GM10248 (cell line): Measurements from ENCODE around the gene USP10.

Source experiments
- CTCF ChIA-PET: fragments of 300-600 bp; sonication (Branson Sonifier 250); formaldehyde crosslinking; extraction: SDS; loops from one replicate; lab custom pipeline; 2021; ENCODE audit warnings: antibody characterized with exemption; lab: Yijun Ruan, JAX
- POLR2A ChIA-PET: fragments of 350-650 bp; sonication (Branson Sonifier 250); formaldehyde crosslinking; extraction: SDS; loops from one replicate; lab custom pipeline; 2020; ENCODE audit warnings: antibody characterized with exemption; lab: Yijun Ruan, JAX
- DNase-seq: peaks from one replicate; pipeline ENCODE4 v3.0.0; 2012; ENCODE audit errors: extremely low spot score
- TF ChIP-seq, protein P1 (sequence below): IDR thresholded peaks from 2 replicates; pipeline ENCODE4 v1.5.1; 2012; ENCODE audit warnings: mild to moderate bottlenecking, low read depth; ENCODE audit errors: extremely low read depth, missing control alignments, control extremely low read depth

USP10 gene

DNA sequence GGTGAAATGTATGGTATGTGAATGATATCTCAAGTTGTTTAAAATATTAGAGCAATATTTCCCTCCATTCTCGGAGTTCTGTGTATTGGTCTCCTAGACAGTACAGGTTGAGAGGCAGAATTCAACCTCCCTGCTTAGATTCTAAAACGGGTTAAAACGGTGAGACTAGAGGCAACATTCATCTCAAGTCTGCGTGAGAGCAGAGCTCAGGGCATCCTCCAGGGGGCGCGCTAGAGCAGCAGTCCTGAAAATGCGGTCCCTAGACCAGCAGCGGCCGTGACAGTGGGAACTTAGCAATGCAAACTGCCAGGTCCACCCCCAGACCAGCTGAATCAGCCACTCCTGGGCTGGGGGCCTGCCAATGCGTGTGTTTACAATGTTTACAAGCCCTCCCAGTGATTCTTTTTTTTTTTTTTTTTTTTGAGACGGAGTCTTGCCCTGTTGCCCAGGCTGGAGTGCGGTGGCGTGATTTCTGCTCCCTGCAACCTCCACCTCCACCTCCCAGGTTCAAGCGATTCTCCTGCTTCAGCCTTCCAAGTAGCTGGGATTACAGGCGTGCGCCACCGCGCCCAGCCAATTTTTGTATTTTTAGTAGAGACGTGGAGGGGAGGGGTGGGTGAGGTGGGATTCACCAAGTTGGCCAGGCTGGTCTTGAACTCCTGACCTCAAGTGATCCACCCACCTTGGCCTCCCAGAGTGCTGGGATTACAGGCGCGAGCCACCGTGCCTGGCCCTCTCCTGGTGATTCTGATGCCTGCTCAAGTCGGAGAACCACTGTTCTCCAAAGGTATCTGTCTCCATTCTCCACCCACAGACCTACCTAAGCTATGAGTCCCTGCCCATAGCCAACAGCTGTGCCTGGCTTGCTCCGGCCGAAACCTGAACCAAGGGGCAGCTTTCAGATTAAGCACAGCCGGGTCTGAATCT lies 27.3 kb upstream of the USP10 start:
- POLR2A ChIA-PET: interaction anchor here (0.5 kb wide), 1 partner anchor 10 kb away, joined by 3 read pairs; no protein-coding TSS in a partner anchor
- CTCF ChIA-PET: interaction anchor here (0.8 to 4.7 kb wide), 39 partner anchors 9 to 485 kb away, joined by 3 to 63 read pairs (median 7); partner anchors contain the start of gene KLHL36
- DNase-seq: peak; percentile 89
- TF ChIP-seq, protein P1, sequence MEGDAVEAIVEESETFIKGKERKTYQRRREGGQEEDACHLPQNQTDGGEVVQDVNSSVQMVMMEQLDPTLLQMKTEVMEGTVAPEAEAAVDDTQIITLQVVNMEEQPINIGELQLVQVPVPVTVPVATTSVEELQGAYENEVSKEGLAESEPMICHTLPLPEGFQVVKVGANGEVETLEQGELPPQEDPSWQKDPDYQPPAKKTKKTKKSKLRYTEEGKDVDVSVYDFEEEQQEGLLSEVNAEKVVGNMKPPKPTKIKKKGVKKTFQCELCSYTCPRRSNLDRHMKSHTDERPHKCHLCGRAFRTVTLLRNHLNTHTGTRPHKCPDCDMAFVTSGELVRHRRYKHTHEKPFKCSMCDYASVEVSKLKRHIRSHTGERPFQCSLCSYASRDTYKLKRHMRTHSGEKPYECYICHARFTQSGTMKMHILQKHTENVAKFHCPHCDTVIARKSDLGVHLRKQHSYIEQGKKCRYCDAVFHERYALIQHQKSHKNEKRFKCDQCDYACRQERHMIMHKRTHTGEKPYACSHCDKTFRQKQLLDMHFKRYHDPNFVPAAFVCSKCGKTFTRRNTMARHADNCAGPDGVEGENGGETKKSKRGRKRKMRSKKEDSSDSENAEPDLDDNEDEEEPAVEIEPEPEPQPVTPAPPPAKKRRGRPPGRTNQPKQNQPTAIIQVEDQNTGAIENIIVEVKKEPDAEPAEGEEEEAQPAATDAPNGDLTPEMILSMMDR: peak; percentile 92

DNA sequence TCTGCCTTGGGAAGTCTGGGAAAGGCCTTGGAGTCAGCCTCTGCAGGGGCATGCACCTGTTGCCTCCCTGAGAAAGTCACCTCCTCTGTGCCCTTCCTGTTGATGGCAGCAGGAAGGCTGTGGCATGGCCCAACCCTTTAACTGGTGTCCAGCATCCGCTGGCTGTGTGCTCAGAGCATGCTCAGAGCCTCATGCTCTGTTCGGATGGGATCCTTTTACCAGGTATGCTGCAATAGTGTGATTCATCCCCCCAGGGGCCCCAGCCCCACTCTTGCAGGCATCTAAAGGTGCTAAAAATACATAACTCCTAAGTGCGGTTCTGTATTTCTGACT lies 26.6 kb upstream of the USP10 start:
- TF ChIP-seq, protein P1: no peak
- no peak for DNase-seq
- ChIA-PET POLR2A (no interaction called here), CTCF (interaction anchor here (1.1 to 4.7 kb wide), 18 partner anchors 8 to 76 kb away, joined by 3 to 63 read pairs (median 15); partner anchors contain the start of gene KLHL36)

DNA sequence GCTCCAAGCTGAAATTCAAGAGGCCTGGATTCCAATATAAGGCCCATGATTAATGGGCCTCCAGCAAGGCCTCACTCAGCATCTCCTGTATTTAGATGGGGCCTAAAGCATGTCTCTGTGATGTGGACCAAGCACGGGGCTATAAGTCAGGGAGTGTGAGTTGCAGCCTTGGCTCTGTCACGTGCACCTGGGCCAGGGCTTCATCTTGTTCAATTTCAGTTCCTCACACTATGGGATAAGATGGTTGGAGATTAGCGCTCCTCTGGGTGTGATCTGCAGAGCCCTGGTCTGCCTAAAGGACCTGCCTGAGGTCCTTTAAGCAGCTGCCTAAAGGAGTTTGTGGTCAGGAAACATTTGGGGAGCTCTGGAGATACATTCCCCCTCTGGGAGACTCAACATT lies 26.2 kb upstream of the USP10 start:
- TF ChIP-seq, protein P1: no peak
- ChIA-PET CTCF (interaction anchor here (1.1 to 4.7 kb wide), 16 partner anchors 8 to 66 kb away, joined by 3 to 63 read pairs (median 16); partner anchors contain the start of gene KLHL36), POLR2A (no interaction called here)
- DNase-seq: no peak

DNA sequence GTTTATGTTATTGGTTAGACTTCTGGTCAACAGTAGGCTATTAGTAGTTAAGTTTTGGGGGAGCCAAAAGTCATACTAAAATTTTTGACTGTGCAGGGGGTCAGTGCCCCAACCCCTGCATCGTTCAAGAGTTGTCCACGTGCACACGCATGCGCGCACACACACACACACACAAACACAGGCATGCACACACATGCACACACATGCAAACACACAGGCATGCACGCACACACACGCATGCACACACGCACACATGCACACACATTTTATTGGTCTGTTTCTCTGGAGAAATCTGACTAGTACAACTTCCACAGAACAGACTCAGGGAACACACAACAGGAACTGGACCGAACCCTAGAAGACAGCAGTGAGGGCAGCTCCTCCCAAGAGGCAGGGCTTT lies 24.4 kb upstream of the USP10 start:
- TF ChIP-seq, protein P1: no peak
- no peak for DNase-seq
- POLR2A ChIA-PET: no interaction called here
- CTCF ChIA-PET: interaction anchor here (4.2 kb wide), 1 partner anchor 64 kb away, joined by 45 read pairs; no protein-coding TSS in a partner anchor

DNA sequence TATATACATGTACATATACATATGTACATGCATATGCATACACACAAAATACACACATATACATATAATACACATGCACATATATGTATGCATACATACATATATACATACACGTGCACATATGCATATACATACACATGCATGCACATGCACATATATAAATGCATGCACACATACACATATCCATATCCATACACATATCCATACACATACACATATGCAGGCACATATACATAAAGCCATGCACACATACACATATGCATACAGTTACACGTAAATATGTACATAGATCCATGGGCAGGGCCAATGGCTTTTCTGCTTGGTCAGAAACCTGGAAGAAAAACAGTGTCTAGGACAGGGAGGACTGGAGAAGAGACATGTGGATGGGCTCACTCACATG lies 23.9 kb upstream of the USP10 start:
- CTCF ChIA-PET: no interaction called here
- no peak for DNase-seq
- TF ChIP-seq, protein P1: no peak
- POLR2A ChIA-PET: no interaction called here

DNA sequence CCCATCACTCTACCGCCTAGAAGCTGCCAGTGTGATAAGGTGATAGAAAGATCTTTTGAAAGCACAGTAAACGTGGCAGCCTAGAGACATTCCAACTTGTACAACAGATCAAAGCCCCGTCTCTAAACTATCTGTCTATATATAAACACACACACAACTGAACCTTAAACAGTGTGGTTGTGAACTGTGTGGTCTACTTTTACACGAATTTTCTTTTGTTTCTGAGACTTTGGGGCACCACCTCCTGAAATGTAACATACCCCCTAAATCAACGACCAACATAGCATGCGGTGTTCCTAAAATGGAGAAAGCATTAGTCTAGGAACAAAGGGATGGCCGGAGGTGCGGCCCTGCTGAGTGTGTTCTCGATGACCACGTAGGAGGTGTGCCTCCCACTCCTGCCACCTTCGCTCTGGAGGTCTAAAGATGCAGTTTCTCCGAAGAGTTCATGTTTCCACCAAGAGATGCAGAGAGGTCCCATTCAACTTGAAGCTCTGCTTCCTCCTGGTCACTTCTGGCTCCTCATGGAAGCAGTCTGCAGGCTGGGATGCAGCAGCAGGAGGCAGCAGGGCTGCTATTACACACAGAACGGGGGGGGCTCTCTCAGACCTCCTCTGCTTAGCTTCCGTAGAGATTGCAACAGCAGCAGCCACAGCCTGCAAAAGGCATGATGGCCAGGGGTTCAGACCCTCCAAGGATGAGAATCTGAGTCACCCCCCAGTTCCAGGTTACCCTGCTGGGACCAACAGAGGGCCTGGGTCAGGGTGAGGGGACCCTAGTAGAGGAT lies 22.6 kb upstream of the USP10 start:
- POLR2A ChIA-PET: no interaction called here
- TF ChIP-seq, protein P1: no peak
- no peak for DNase-seq
- CTCF ChIA-PET: interaction anchor here (0.7 to 1.9 kb wide), 5 partner anchors 12 to 79 kb away, joined by 3 to 8 read pairs (median 4); no protein-coding TSS in a partner anchor
